ENCODE data around the gene TXN2. TPM values are rescaled to one million over a fixed set of nuclear protein-coding genes. Genes with fewer than 3 reads are reported as not detected.
"Not testable (repeated sequence)": the region's sequence is repeated elsewhere in the genome, so short reads cannot be mapped to it uniquely, and the experiment has no call there.

TXN2 gene
- total RNA-seq, 1 experiment from 2014 or later, result 58.6 TPM

DNA sequence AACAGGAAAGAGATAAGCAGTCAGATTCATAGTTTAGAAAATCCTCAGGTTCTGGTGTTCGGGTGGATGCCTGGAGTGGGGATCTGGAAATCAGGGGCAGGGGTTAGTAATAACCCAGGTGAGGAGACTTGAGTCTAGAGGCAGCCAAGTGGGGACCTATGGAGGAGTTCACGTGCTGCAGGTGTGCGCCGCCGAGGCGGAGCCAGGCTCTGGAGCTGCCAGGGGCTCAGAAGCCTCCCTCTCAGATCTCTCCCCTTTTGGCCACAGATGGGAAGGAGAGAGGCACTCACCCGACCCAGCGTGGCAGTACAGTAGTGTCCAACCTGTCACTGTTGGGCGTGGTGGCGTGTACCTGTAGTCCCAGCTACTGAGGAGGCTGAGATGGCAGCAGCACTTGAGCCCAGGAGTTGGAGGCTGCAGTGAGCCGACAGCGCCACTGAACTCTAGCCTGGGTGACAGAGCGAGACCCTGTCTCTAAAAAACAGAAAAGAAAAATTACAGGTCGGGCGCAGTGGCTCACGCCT, 27.5 kb downstream of the TXN2 start:
- Histone ChIP-seq H4K20me1 (ENCODE audit: control insufficient read depth, insufficient read depth, insufficient read length) (no peaks in the 10 kb centered on the region), H2AFZ (ENCODE audit: low read length) (no peak overlapping the region), H3K27ac (ENCODE audit: insufficient read length, low read depth, low read length) (no peak overlapping the region), H2BK20ac (ENCODE audit: low read depth, low read length, poor library complexity, severe bottlenecking) (no peak overlapping the region), H3K4me1 (ENCODE audit: insufficient read depth, low read length) (no peaks in the 10 kb centered on the region), H3T11ph (ENCODE audit: low read length) (no peak overlapping the region), H3K23ac (ENCODE audit: insufficient read length, low read depth, low read length) (no peak overlapping the region), H3K18ac (ENCODE audit: insufficient read length, low read depth, low read length) (peak overlapping the region; percentile 85), H4K5ac (ENCODE audit: insufficient read length, low read depth, low read length) (no peak overlapping the region), H3K4ac (ENCODE audit: low read depth, low read length) (no peak overlapping the region), H3K23me2 (ENCODE audit: insufficient read length, low read depth, low read length, poor library complexity, severe bottlenecking) (peaks cover 6% of the 10 kb centered on the region), H3K9me3 (ENCODE audit: control insufficient read depth, low read depth, low read length) (no peaks in the 10 kb centered on the region), H3K79me1 (ENCODE audit: insufficient read depth, low read depth, low read length, poor library complexity, severe bottlenecking) (no peaks in the 10 kb centered on the region), H2BK120ac (ENCODE audit: low read depth, low read length, poor library complexity, severe bottlenecking) (no peak overlapping the region), H4K91ac (ENCODE audit: insufficient read length, low read depth, low read length) (no peak overlapping the region), H2AK5ac (ENCODE audit: insufficient read length, low read length) (no peak overlapping the region), H2BK15ac (ENCODE audit: low read depth, low read length) (no peak overlapping the region), H3K56ac (ENCODE audit: insufficient read length, low read depth, low read length) (no peak overlapping the region), H3K9ac (ENCODE audit: extremely low read depth, insufficient read length, low read length) (no peak overlapping the region), H4K8ac (replicated peaks; ENCODE audit: insufficient read length, low read depth, low read length) (no peak overlapping the region), H3K14ac (ENCODE audit: insufficient read depth, low read length) (peak overlapping the region; percentile 77; the same call in 1 of the 2 replicates), H2BK5ac (ENCODE audit: insufficient read length, low read length) (no peak overlapping the region), H3K27me3 (ENCODE audit: insufficient read depth, low read length) (no peaks in the 10 kb centered on the region), H3K4me2 (ENCODE audit: insufficient read depth, insufficient read length, low read length) (no peak overlapping the region), H3K79me2 (ENCODE audit: insufficient read depth, low read length) (no peaks in the 10 kb centered on the region), H2BK12ac (ENCODE audit: insufficient read length, low read depth, low read length) (no peak overlapping the region)
- no peaks in the 10 kb centered on the region for H3K36me3 Mint-ChIP-seq (ENCODE audit: insufficient read depth in 1 of 3, low read depth in 3 of 3)
- no peak for DNase-seq
- no CpG with 5 or more reads among the region's 16 CpGs for WGBS (ENCODE audit: extremely low coverage, insufficient read length, low lambda C conversion rate)
- TF ChIP-seq, protein P1, sequence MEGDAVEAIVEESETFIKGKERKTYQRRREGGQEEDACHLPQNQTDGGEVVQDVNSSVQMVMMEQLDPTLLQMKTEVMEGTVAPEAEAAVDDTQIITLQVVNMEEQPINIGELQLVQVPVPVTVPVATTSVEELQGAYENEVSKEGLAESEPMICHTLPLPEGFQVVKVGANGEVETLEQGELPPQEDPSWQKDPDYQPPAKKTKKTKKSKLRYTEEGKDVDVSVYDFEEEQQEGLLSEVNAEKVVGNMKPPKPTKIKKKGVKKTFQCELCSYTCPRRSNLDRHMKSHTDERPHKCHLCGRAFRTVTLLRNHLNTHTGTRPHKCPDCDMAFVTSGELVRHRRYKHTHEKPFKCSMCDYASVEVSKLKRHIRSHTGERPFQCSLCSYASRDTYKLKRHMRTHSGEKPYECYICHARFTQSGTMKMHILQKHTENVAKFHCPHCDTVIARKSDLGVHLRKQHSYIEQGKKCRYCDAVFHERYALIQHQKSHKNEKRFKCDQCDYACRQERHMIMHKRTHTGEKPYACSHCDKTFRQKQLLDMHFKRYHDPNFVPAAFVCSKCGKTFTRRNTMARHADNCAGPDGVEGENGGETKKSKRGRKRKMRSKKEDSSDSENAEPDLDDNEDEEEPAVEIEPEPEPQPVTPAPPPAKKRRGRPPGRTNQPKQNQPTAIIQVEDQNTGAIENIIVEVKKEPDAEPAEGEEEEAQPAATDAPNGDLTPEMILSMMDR (conservative IDR thresholded peaks at IDR 0.05), result no peak
- H3K27me3 Mint-ChIP-seq (ENCODE audit: low read depth), result peaks cover 3% of the 10 kb centered on the region
- peak overlapping the region; percentile 40 to 46; a peak in 3 of 5 replicates for H3K4me3 Mint-ChIP-seq
- H3K27ac Mint-ChIP-seq, result peak overlapping the region in 2 of 3 experiments; percentile 14 to 36; a peak in 3 of 7 replicates
- peaks cover 20 to 29% of the 10 kb centered on the region in 2 experiments for H3K4me1 Mint-ChIP-seq
- H3K9me3 Mint-ChIP-seq, result no peaks in the 10 kb centered on the region; a peak in 2 of 5 replicates

GRCh38 chr22:36452978-36453607, 28.3 kb downstream of the TXN2 start:
- H3K79me2 ChIP-seq (ENCODE audit: insufficient read depth, low read length); H3T11ph ChIP-seq (ENCODE audit: low read length); H3K23me2 ChIP-seq (ENCODE audit: insufficient read length, low read depth, low read length, poor library complexity, severe bottlenecking); H3K79me1 ChIP-seq (ENCODE audit: insufficient read depth, low read depth, low read length, poor library complexity, severe bottlenecking); H3K14ac ChIP-seq (ENCODE audit: insufficient read depth, low read length); H4K20me1 ChIP-seq (ENCODE audit: control insufficient read depth, insufficient read depth, insufficient read length); H2AK5ac ChIP-seq (ENCODE audit: insufficient read length, low read length); H3K4me2 ChIP-seq (ENCODE audit: insufficient read depth, insufficient read length, low read length); H3K27me3 Mint-ChIP-seq (ENCODE audit: low read depth); H3K9ac ChIP-seq (ENCODE audit: extremely low read depth, insufficient read length, low read length); H3K4ac ChIP-seq (ENCODE audit: low read depth, low read length); H3K27me3 ChIP-seq (ENCODE audit: insufficient read depth, low read length); H4K5ac ChIP-seq (ENCODE audit: insufficient read length, low read depth, low read length); H4K91ac ChIP-seq (ENCODE audit: insufficient read length, low read depth, low read length); H2BK12ac ChIP-seq (ENCODE audit: insufficient read length, low read depth, low read length); H3K56ac ChIP-seq (ENCODE audit: insufficient read length, low read depth, low read length); H3K36me3 Mint-ChIP-seq (ENCODE audit: insufficient read depth in 1 of 3, low read depth in 3 of 3); H3K9me3 Mint-ChIP-seq; H2AFZ ChIP-seq (ENCODE audit: low read length); H3K4me1 ChIP-seq (ENCODE audit: insufficient read depth, low read length); H2BK15ac ChIP-seq (ENCODE audit: low read depth, low read length); H4K8ac ChIP-seq (replicated peaks; ENCODE audit: insufficient read length, low read depth, low read length); H2BK5ac ChIP-seq (ENCODE audit: insufficient read length, low read length); H3K23ac ChIP-seq (ENCODE audit: insufficient read length, low read depth, low read length); H3K18ac ChIP-seq (ENCODE audit: insufficient read length, low read depth, low read length); H3K9me3 ChIP-seq (ENCODE audit: control insufficient read depth, low read depth, low read length); H2BK120ac ChIP-seq (ENCODE audit: low read depth, low read length, poor library complexity, severe bottlenecking); H3K27ac ChIP-seq (ENCODE audit: insufficient read length, low read depth, low read length); DNase-seq; H3K4me3 Mint-ChIP-seq; H2BK20ac ChIP-seq (ENCODE audit: low read depth, low read length, poor library complexity, severe bottlenecking): not testable (repeated sequence)
- 0 out of 7 replicates have a peak overlapping the region, but pooled peaks of 1 of the 3 experiments have one; percentile 55 for H3K27ac Mint-ChIP-seq
- no CpG with 5 or more reads among the region's 5 CpGs for WGBS (ENCODE audit: extremely low coverage, insufficient read length, low lambda C conversion rate)
- H3K4me1 Mint-ChIP-seq, result peaks cover 20 to 29% of the 10 kb centered on the region in 2 experiments
